ENCODE data around the gene FASTKD1. TPM values are rescaled to one million over a fixed set of nuclear protein-coding genes. Genes with fewer than 3 reads are reported as not detected.

Gene FASTKD1
- polyA plus RNA-seq, 3 donors: 9.1 to 16.9 (median 14.3) TPM

DNA sequence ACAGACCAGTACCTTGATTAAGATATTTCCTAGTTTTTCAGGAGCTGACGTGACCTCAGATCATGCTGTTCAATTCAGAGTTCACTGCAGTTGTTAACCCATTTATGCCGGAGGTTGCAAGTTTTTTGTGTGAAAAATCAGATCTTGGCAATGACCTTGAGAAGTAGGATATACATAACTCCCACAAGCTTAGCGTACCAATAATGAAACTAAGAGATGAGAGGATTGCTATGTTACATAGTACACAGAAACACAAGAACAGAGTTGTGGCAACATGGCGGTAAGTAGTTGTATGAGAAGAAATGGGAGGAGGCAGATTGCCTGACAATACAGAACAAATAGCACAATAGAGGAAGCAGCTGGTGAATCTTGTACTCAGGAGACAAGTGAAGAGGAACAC, 49.6 kb upstream of the FASTKD1 start:
- Mint-ChIP-seq H3K4me1 (no peaks in the 10 kb centered on the region), H3K27me3 (ENCODE audit: low read depth in 3 of 3) (no peaks in the 10 kb centered on the region), H3K27ac (peak overlapping the region in 2 of 7 donors; percentile 4 to 16), H3K36me3 (peaks cover 64 to 83% of the 10 kb centered on the region in 2 donors), H3K4me3 (no peak overlapping the region), H3K9me3 (no peaks in the 10 kb centered on the region)
- Histone ChIP-seq H3K79me2 (ENCODE audit: insufficient read depth, low read length) (peaks cover 4% of the 10 kb centered on the region), H3K36me3 (replicated peaks in 1 of 2; ENCODE audit: control insufficient read depth in 1 of 2, insufficient read depth in 2 of 2, low read length in 2 of 2) (peaks cover 59 to 98% of the 10 kb centered on the region in 2 donors), H3K9ac (ENCODE audit: insufficient read depth, low read length, poor library complexity, severe bottlenecking) (no peak overlapping the region), H3K4me2 (replicated peaks; ENCODE audit: extremely low read depth, low read length, poor library complexity, severe bottlenecking) (no peak overlapping the region), H3K27ac (ENCODE audit: low read depth in 1 of 2, low read length in 2 of 2) (no peak overlapping the region), H4K20me1 (ENCODE audit: insufficient read depth, low read length) (peaks cover 10% of the 10 kb centered on the region), H3K4me1 (ENCODE audit: control insufficient read depth in 1 of 2, insufficient read depth in 2 of 2, low read length in 2 of 2) (no peaks in the 10 kb centered on the region), H3K4me3 (replicated peaks in 1 of 3; ENCODE audit: low read depth in 2 of 3, low read length in 3 of 3) (no peak overlapping the region), H3K9me3 (replicated peaks in 1 of 2; ENCODE audit: control insufficient read depth in 1 of 2, insufficient read depth in 1 of 2, low read length in 2 of 2) (no peaks in the 10 kb centered on the region), H2AFZ (ENCODE audit: insufficient read depth, low read depth, low read length, poor library complexity, severe bottlenecking) (no peak overlapping the region), H3K27me3 (ENCODE audit: control insufficient read depth in 2 of 2, insufficient read depth in 2 of 2, low read length in 2 of 2) (no peaks in the 10 kb centered on the region)
- TF ChIP-seq, protein P1, sequence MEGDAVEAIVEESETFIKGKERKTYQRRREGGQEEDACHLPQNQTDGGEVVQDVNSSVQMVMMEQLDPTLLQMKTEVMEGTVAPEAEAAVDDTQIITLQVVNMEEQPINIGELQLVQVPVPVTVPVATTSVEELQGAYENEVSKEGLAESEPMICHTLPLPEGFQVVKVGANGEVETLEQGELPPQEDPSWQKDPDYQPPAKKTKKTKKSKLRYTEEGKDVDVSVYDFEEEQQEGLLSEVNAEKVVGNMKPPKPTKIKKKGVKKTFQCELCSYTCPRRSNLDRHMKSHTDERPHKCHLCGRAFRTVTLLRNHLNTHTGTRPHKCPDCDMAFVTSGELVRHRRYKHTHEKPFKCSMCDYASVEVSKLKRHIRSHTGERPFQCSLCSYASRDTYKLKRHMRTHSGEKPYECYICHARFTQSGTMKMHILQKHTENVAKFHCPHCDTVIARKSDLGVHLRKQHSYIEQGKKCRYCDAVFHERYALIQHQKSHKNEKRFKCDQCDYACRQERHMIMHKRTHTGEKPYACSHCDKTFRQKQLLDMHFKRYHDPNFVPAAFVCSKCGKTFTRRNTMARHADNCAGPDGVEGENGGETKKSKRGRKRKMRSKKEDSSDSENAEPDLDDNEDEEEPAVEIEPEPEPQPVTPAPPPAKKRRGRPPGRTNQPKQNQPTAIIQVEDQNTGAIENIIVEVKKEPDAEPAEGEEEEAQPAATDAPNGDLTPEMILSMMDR (IDR thresholded peaks at IDR 0.05): no peak
- intact Hi-C loops (cut with micrococcal nuclease): no loop called here
- no peak for DNase-seq
- 100% methylated on average over 1 of the region's 4 CpGs for WGBS (ENCODE audit: insufficient coverage)

DNA sequence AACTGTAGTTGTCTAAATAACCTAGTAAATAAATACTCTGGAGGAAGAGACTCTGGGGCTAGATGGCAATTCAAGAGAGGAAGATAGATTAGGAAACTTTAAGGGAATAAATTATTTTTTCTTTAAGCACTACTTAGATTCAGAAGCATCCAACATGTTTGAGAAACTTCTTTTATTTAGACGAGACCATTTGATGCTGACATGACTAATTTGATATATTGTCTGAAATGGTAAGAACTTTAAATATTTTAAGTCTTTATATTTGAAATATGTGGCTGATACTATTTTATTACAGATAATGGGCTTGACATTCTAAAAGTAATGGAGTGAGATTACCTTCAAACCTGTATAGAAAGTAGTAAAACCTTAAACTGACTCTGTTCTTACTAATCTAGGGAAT, 46.8 kb upstream of the FASTKD1 start:
- H3K36me3 Mint-ChIP-seq: peaks cover 75 to 84% of the 10 kb centered on the region in 2 donors
- Histone ChIP-seq H3K36me3 (replicated peaks in 1 of 2; ENCODE audit: control insufficient read depth in 1 of 2, insufficient read depth in 2 of 2, low read length in 2 of 2) (peaks cover 51 to 91% of the 10 kb centered on the region in 2 donors), H3K27me3 (ENCODE audit: control insufficient read depth in 2 of 2, insufficient read depth in 2 of 2, low read length in 2 of 2) (no peaks in the 10 kb centered on the region)

More for the DNA sequence above, 46.8 kb upstream of the FASTKD1 start:
- no peak overlapping the region for H3K4me3 ChIP-seq (replicated peaks in 1 of 3; ENCODE audit: low read depth in 2 of 3, low read length in 3 of 3)
- no peak overlapping the region for H3K4me2 ChIP-seq (replicated peaks; ENCODE audit: extremely low read depth, low read length, poor library complexity, severe bottlenecking)
- TF ChIP-seq, protein P1 (IDR thresholded peaks at IDR 0.05): no peak
- no peak overlapping the region for H3K9ac ChIP-seq (ENCODE audit: insufficient read depth, low read length, poor library complexity, severe bottlenecking)
- no peak overlapping the region for H2AFZ ChIP-seq (ENCODE audit: insufficient read depth, low read depth, low read length, poor library complexity, severe bottlenecking)
- peaks cover 0 to 5% of the 10 kb centered on the region in 2 donors for H3K9me3 ChIP-seq (replicated peaks in 1 of 2; ENCODE audit: control insufficient read depth in 1 of 2, insufficient read depth in 1 of 2, low read length in 2 of 2)
- WGBS (ENCODE audit: insufficient coverage): no CpG with 5 or more reads among the region's 1 CpG
- Mint-ChIP-seq H3K4me3 (no peak overlapping the region), H3K27ac (no peak overlapping the region), H3K4me1 (no peaks in the 10 kb centered on the region), H3K27me3 (ENCODE audit: low read depth in 3 of 3) (no peaks in the 10 kb centered on the region), H3K9me3 (peaks cover 0 to 9% (median 3%) of the 10 kb centered on the region in 7 donors)
- H3K4me1 ChIP-seq (ENCODE audit: control insufficient read depth in 1 of 2, insufficient read depth in 2 of 2, low read length in 2 of 2): no peaks in the 10 kb centered on the region
- DNase-seq: no peak
- H3K27ac ChIP-seq (ENCODE audit: low read depth in 1 of 2, low read length in 2 of 2): no peak overlapping the region
- peaks cover 10% of the 10 kb centered on the region for H4K20me1 ChIP-seq (ENCODE audit: insufficient read depth, low read length)
- intact Hi-C loops (cut with micrococcal nuclease): no loop called here
- peaks cover 4% of the 10 kb centered on the region for H3K79me2 ChIP-seq (ENCODE audit: insufficient read depth, low read length)

All from CD14-positive monocyte (primary cell).